ENCODE measurements around the gene PLA2G5. TPM values are rescaled to one million over a fixed set of nuclear protein-coding genes. Genes with fewer than 3 reads are reported as not detected.

Gene PLA2G5
- total and polyA plus RNA-seq, 2 of the 8 experiments (the other 6 are each of a cell fraction or from before 2014, with no cell fraction given), result 0.05 TPM; not detected in 1

DNA sequence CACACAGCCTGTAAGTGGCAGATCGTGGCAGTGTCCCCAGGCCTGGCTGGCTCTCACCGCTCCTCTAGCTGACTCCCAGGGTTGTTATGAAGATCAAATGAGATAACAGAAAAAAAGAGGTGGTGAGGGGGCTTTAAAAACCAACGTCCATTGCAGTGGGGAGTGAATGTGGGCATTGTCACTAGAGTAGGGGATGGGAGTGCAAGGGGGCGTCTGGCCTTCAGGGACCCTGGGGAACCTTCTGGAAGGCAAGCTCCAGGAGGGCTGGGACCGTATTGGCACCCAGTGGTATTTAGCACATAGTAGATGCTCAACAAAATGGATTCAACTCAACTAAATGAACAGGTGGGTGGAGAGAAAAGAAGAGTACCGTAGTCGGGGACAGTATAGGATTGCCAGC lies 45.9 kb downstream of the PLA2G5 start (continued):
- TF ChIP-seq, protein P1, sequence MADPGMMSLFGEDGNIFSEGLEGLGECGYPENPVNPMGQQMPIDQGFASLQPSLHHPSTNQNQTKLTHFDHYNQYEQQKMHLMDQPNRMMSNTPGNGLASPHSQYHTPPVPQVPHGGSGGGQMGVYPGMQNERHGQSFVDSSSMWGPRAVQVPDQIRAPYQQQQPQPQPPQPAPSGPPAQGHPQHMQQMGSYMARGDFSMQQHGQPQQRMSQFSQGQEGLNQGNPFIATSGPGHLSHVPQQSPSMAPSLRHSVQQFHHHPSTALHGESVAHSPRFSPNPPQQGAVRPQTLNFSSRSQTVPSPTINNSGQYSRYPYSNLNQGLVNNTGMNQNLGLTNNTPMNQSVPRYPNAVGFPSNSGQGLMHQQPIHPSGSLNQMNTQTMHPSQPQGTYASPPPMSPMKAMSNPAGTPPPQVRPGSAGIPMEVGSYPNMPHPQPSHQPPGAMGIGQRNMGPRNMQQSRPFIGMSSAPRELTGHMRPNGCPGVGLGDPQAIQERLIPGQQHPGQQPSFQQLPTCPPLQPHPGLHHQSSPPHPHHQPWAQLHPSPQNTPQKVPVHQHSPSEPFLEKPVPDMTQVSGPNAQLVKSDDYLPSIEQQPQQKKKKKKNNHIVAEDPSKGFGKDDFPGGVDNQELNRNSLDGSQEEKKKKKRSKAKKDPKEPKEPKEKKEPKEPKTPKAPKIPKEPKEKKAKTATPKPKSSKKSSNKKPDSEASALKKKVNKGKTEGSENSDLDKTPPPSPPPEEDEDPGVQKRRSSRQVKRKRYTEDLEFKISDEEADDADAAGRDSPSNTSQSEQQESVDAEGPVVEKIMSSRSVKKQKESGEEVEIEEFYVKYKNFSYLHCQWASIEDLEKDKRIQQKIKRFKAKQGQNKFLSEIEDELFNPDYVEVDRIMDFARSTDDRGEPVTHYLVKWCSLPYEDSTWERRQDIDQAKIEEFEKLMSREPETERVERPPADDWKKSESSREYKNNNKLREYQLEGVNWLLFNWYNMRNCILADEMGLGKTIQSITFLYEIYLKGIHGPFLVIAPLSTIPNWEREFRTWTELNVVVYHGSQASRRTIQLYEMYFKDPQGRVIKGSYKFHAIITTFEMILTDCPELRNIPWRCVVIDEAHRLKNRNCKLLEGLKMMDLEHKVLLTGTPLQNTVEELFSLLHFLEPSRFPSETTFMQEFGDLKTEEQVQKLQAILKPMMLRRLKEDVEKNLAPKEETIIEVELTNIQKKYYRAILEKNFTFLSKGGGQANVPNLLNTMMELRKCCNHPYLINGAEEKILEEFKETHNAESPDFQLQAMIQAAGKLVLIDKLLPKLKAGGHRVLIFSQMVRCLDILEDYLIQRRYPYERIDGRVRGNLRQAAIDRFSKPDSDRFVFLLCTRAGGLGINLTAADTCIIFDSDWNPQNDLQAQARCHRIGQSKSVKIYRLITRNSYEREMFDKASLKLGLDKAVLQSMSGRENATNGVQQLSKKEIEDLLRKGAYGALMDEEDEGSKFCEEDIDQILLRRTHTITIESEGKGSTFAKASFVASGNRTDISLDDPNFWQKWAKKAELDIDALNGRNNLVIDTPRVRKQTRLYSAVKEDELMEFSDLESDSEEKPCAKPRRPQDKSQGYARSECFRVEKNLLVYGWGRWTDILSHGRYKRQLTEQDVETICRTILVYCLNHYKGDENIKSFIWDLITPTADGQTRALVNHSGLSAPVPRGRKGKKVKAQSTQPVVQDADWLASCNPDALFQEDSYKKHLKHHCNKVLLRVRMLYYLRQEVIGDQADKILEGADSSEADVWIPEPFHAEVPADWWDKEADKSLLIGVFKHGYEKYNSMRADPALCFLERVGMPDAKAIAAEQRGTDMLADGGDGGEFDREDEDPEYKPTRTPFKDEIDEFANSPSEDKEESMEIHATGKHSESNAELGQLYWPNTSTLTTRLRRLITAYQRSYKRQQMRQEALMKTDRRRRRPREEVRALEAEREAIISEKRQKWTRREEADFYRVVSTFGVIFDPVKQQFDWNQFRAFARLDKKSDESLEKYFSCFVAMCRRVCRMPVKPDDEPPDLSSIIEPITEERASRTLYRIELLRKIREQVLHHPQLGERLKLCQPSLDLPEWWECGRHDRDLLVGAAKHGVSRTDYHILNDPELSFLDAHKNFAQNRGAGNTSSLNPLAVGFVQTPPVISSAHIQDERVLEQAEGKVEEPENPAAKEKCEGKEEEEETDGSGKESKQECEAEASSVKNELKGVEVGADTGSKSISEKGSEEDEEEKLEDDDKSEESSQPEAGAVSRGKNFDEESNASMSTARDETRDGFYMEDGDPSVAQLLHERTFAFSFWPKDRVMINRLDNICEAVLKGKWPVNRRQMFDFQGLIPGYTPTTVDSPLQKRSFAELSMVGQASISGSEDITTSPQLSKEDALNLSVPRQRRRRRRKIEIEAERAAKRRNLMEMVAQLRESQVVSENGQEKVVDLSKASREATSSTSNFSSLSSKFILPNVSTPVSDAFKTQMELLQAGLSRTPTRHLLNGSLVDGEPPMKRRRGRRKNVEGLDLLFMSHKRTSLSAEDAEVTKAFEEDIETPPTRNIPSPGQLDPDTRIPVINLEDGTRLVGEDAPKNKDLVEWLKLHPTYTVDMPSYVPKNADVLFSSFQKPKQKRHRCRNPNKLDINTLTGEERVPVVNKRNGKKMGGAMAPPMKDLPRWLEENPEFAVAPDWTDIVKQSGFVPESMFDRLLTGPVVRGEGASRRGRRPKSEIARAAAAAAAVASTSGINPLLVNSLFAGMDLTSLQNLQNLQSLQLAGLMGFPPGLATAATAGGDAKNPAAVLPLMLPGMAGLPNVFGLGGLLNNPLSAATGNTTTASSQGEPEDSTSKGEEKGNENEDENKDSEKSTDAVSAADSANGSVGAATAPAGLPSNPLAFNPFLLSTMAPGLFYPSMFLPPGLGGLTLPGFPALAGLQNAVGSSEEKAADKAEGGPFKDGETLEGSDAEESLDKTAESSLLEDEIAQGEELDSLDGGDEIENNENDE (IDR thresholded peaks at IDR 0.05; ENCODE audit: insufficient replicate concordance, low read length), result no peak
- TF ChIP-seq NANOG (IDR thresholded peaks at IDR 0.05; ENCODE audit: insufficient read depth, low read depth, low read length, poor library complexity, severe bottlenecking) (no peak), RBBP5 (IDR thresholded peaks at IDR 0.05; ENCODE audit: borderline replicate concordance, low read depth, low read length) (no peak), ASH2L (IDR thresholded peaks at IDR 0.05; ENCODE audit: low read length) (no peak), SAP30 (IDR thresholded peaks at IDR 0.05; ENCODE audit: insufficient read depth, insufficient replicate concordance, low read length) (no peak), NRF1 (IDR thresholded peaks at IDR 0.05; ENCODE audit: low read depth, low read length) (no peak), BRCA1 (IDR thresholded peaks at IDR 0.05; ENCODE audit: low read depth, low read length) (no peak)
